Transverse colon (tissue), 4 donors: Measurements from ENCODE around the gene CEP76.

Experiments used
- CTCF ChIP-seq, 5 experiments: fragments of 200-600 bp in 3 of 5; fragments of 450-650 bp in 2 of 5; sonication (generic) in 3 of 5; IDR thresholded peaks; 1 replicate in 2 of 5; 2 replicates in 3 of 5; pipeline ENCODE4 v1.5.1; 2016 to 2017; ENCODE audit warnings: antibody characterized with exemption in 5 of 5, inconsistent platforms in 3 of 5, mild to moderate bottlenecking in 2 of 5, moderate library complexity in 1 of 5
- EP300 ChIP-seq: sonication (generic); formaldehyde crosslinking; IDR thresholded peaks from one replicate; pipeline ENCODE4 v1.6.1; 2017; ENCODE audit warnings: antibody characterized with exemption, low read depth
- POLR2A ChIP-seq: fragments of 450-650 bp; IDR thresholded peaks from one replicate; pipeline ENCODE4 v1.6.1; 2016; ENCODE audit warnings: antibody characterized with exemption, mild to moderate bottlenecking, moderate library complexity
- POLR2AphosphoS5 ChIP-seq, 3 donors: sonication (generic); formaldehyde crosslinking; IDR thresholded peaks; one replicate each; pipeline ENCODE4 v1.6.1; 2016; ENCODE audit warnings: antibody characterized with exemption in 3 of 3

GRCh38 chr18:12692206-12692605 lies 10.3 kb downstream of the CEP76 start:
- no peak for TF ChIP-seq CTCF (IDR thresholded peaks at IDR 0.05)
- TF ChIP-seq POLR2AphosphoS5 (IDR thresholded peaks at IDR 0.05): no peak
- TF ChIP-seq EP300: no peak
- TF ChIP-seq POLR2A: no peak
